Germinal center (tissue), 1 donor: ENCODE results near the gene CYP20A1.
"Not testable (repeated sequence)": the region's sequence is repeated elsewhere in the genome, so short reads cannot be mapped to it uniquely, and the experiment has no call there.

Experiments
- DNase-seq: peaks from one replicate; pipeline ENCODE4 v3.0.0; 2012; ENCODE audit warnings: mixed read lengths, low spot score

CYP20A1 gene

DNA sequence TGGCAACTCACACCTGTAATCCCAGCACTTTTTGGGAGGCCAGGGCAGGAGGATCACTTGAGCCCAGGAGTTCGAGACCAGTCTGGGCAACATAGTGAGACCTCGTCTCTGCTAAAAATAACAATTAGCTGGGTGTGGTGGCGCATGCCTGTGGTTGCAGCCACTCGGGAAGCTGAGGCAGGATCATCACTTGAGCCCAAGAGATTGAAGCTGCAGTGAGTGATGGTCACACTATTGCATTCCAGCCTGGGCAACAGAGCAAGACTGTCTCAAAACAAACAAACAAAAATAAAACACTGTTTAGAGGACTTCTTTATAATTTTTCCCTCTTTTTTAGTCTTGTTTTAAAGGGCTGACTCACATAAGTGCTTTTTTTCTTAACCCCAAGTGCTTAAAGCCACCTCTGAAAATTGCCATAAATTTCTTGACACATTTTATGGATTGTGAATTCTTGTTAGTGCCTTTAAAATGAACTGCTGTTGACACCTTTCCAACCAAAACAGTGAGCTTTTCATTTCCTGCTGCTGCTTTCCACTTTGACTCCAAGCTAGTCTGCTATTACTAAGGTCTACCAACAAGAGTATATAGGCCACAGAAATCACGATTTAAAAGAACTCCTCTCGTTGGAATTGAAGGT, 41.7 kb downstream of the CYP20A1 start:
- no peak for DNase-seq

DNA sequence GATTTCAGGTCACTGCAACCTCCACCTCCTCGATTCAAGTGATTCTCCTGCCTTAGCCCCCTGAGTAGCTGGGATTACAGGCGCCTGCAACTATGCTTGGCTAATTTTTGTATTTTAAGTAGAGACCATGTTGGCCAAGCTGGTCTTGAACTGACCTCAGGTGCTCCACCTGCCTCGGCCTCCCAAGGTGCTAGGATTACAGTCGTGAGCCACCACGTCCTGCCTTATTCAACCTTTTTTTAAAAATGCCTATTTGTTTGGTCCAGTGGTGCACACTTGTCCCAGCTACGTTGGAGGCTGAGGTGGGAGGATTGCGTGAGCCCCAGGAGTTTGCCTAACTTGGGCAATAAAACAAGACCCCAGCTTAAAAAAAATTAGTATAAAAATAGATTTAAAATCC, 43.3 kb downstream of the CYP20A1 start:
- no peak for DNase-seq

DNA sequence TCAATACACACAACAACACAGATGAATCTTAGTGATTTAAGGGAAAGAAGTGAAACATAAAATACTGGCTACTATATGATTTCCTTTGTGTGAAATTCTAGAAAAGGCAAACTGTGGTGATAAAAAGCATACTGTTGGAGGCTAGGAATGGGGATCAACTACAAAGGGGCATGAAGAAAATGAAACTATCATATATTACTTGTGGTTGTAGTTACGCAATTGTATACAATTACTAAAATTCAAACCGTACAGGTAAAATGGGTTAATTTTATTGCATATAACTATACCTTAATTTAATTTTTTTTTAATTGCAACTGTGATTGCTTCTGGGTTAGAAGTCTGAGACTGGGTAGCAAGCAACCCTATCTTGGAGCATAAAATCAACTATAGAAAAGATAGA, 47.7 kb downstream of the CYP20A1 start:
- DNase-seq: no peak

DNA sequence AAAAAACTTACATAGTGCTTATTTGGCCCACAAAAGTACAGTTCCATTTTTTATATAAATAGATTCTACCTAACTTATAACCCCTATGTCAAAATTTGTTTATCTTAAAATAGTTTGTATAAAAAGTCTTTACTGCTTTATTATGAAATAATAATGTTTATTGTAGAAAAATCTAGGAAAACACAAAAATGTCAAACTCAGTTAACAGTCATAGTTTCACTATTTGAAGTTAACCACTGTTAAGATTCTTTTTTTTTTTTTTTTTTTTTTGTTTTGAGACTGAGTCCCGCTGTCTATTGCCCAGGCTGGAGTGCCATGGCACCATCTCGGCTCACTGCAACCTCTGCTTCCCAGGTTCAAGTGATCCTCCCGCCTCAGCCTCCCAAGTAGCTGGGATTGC, 62.8 kb downstream of the CYP20A1 start:
- no peak for DNase-seq

DNA sequence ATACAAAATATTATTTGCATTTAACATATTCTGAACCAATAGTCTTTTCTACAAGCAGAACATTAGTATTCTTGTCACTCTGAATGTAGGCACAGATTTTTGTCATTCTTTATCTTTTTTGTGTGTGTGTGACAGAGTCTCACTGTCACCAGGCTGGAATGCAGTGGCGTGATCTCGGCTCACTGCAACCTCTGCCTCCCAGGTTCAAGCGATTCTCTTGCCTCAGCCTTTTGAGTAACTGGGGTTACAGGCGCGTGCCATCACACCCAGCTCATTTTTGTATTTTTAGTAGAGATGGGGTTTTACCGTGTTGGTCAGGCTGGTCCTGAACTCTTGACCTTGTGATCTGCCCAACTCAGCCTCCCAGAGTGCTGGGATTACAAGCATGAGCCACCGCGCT, 63.8 kb downstream of the CYP20A1 start:
- not testable (repeated sequence) for DNase-seq

DNA sequence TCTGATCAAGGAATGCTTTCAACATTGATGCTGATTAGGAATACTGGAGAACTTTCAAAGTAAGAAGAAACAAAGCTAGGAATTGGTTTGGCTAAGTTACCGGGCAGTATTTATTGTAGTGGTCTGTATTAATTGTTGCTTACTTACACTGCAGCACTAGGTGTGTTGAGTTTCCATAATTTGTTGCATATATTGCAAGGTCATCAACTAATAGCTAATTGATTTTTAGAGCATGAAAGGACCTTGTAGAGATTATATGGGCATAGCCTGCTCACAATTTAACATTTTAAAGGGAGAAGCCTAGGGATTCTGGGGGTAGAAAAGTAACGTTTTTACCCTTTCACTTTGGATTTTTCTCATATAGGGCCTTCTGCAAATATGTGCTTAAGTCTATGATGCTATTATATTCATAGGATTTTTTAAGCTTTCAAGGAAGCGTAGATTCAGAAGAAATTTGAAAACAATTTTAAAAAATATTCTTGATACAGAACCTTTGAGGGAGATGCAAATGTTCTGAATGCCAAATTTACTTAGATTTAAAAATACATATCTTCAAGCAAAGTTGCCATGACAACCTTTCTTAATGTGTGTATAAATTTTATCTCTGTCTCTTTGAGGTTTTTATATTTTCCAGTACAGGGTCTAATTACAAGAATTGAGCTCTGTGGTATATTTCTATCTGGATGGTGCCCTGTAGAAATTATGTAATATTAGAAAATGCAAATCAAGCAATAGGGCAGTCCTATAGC, 72.0 kb downstream of the CYP20A1 start:
- DNase-seq: no peak

DNA sequence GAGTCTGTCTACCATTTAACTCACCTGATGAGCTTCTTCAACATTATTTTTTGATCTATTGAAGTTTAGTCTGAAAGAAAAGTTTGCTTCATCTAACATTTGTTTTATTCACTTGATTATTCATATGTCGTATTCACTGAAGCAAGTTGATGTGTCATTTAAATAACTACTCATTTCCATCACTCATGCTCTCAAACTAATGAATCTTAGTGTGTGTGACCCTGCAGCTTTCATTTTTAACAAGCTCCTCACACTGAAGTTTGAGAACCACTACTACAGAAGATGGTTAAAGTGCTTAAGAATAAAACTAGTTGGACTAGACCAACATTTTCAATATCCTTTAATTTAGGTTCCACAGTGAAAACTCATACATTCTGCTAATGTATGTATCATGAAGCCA, 87.5 kb downstream of the CYP20A1 start:
- no peak for DNase-seq

DNA sequence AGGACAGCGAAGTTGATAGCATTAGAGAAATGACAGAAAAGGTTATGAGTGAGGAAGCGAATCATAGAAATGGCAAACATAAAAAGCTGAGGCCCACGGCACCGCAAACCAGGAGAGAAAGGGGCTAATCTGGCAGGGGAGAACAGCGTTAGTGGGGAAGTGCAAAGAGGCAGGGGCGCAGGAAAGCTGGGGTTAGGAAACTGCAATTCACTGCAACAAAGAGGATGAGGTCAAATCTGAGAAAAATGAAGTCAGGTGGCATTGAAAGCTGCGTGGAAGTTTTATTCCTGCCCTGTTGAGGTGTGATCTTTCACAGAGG, 88.7 kb downstream of the CYP20A1 start:
- DNase-seq: no peak

DNA sequence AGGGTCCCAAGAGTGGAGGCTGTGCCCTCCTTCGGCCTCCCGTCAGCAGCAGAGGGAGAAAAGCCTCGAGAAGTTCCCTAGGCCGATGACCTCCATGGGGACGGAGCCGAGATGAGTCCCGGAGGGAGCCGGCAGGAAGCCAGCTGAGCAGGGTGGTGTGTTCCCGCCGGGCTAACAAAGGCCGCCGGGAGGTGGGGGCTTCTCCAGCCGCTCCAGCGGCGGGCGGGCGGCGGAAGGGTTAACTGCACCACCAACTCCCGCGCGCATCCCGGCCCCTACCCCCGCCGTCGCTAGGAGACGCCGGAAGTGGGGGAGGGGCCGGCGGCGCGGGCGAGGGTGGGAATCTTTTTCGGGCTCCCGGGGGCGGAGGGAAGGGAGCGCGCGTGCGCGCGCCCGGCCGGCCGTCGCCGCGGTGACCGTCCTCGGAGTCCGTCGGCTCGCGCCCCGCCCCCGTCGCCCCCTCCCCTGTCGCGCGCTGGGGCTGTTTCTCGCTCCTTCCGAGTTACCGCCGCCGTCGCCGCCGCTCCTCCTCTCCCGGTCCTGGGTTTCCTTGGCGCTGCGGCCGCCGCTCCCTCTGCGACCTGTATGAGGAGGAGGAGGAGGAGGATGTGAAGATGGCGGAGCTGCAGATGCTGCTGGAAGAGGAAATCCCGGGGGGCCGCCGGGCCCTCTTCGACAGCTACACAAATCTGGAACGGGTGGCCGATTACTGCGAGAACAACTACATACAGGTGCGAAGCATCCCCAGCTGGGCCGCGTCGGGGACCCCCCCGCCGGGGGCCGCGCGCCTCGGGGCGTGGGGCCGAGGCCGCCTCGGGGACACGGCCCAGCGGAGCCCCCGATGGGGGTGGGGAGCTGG, 89.3 kb downstream of the CYP20A1 start, which contains the start of gene ABI2:
ABI2 (plus strand) TSS at position 494 of the 859 bp plus-strand sequence; CDS start at position 615, 121 bp downstream.
- DNase-seq: peak; percentile 76

DNA sequence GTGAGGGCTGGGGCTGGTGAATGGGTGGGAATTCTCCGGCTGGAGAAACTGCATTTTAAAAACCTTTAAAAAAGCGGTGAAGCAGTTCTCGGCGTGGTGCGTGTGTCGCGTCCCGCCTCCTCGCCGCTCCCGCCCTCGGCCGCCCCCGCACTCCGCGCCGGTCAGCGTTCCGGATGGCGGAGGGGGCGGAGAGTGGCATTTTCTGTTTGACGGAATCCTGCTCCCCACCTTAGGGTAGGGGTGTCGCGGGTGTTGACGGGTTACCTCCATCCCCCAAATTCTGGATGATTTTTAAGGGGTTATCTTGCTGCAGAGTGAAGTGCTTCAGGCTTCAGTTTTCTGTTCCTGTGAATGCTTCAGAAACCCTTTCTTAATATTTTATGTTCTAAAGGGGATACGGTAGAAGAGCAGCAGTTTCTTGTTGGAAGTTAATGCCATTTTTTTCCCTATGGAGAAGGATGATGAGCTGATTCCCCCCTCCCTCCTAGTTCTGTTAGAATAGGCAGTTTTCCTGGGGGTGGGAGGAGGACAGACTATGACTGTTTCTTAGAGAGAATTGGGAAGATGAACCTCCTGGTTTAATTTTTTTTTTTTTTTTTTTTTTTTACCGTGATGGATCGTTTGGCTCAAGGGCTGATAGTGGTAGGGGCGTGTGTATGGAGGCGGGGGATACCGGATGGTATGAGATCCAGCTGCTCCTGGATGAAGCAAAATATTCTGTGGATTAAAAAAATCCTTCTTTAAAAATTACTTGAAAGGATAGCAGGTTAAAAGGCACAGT, 90.1 kb downstream of the CYP20A1 start:
- DNase-seq: peak; percentile 41

DNA sequence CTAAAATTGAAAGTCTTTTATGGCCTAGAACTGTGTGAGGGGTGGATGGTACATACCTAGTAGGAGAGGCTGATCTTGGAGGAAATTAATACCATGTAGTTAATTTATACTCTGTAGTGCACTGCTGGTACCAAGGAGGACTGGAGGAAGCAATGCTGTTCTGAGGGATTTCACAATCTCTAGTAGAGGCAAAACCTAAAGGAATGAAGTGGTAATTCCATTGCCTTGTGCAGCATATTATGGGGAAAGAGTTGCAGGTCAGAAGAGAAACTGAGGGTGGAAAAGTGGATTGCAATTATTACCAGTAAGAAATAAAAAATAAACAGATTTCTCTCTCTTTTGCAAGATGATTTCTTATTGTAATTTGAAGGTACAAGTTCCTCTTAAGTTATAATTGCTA, 91.6 kb downstream of the CYP20A1 start:
- DNase-seq: no peak

DNA sequence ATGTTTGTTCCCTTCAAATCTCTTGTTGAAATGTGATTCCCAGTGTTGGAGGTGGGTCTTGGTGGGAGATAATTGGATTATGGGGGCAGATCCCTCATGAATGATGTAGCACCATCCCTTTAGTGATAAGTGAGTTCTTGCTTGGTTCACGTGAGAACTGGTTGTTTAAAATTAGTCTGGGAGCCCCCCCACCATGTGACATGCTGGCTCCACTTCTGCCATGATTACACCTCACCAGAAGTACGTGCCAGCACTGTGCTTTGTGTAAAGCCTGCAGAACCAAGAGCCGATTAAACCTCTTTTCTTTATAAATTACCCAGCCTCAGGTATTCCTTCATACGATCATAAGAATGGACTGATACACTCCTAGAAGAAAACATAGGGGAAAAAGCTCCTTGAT, 99.5 kb downstream of the CYP20A1 start:
- DNase-seq: no peak

DNA sequence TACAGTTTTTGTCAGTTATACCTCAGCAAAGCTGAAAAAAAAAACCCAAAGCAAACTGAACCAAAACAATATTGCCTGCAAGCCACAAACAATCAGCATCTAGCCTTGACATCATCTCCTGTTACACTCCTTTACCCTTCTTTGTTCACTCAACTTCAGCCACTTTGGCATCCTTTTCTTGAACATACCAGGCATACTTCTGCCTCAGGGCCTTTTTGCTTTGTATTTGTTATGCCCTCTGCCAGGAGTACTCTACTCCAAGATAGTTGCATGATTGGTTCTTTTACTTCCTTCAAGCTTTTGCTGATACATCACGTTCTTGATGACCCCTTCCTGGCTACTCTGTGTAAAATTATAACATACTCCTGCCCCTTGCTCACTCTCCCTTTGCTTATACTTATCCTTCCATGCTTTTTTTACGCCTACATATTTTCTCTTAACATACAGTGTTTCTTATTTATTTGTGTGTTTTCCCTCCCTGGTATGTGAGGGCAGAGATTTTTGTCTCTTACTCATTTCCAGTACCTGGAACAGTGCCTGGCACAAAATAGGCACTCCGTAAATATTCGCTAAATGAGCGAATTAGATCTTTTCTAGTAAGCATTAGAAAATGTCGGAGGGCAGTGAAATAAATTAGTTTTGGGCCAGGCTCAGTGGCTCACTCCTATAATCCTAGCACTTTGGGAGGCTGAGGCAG, 102.1 kb downstream of the CYP20A1 start:
- no peak for DNase-seq

DNA sequence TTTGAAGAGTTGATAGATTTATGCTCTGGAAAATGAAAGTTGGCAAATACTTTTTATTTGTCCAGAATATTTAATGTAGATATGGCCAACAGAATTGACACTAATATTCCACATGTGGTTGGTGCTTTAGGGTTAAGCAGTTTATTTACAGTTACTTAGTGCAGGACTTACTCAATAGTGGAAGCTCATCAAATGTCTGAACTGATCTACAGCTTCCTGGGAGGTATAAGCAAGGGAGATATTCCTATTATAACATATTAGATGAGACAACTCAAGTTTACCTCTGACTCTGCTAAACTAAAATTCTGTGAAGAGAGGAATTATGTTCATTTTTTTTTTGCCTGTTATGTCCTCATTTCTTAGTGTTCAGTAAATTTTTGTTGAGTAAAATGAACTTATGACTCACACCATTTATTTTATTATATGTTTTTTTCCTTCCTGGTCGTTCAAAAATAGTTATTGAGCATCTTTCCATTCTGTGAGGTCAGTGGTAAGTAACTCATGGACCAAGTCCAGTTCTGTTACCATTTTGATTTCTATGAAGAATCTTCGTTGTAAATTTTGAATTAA, 103.0 kb downstream of the CYP20A1 start:
- DNase-seq: no peak

DNA sequence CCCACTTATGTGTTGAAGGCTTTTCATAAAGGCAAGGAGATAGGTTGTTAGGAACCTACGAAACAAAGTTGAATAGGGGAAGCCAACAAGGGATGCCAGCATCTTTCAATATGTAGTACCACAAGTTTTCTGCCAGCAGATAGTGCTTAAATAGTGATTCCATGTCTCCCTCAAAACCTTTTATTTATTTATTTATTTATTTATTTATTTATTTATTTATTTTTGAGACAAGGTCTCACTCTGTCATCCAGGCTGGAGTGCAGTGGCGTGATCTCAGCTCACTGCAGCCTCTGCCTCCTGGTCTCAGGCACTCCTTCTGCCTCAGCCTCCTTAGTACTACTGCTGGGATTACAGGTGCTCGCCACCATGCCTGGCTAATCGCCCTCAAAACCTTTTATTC, 103.6 kb downstream of the CYP20A1 start:
- DNase-seq: not testable (repeated sequence)

DNA sequence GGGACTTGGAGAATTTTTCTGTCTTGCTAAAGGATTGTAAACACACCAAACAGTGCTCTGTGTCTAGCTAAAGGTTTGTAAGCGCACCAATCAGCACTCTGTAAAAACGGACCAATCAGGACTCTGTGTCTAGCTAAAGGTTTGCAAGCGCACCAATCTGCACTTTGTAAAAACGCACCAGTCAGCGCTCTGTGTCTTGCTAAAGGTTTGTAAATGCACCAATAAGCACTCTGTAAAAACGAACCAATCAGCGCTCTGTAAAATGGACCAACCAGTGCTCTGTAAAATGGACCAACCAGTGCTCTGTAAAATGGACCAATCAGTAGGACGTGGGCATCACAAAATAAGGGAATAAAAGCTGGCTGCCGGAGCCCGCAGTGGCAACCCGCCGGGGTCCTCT, 105.8 kb downstream of the CYP20A1 start:
- no peak for DNase-seq

DNA sequence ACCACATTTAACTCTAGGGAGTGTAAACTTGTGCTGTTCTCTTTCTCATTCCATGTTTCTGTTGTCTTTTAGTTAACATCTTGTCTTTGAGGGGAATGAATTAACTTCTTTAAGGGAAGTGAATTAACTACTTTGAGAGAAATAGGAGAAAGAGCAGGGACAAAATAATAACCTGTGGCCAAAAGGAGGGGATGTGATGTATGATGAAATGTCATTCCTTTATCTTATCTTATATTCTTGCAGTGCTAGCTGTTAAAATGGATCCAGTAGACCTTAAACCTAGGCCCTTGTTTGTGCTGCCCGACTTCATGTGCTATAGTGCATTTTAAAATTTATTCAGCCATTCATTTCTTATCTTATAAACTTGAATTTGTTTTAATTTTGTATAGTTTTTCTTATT, 107.8 kb downstream of the CYP20A1 start:
- no peak for DNase-seq

DNA sequence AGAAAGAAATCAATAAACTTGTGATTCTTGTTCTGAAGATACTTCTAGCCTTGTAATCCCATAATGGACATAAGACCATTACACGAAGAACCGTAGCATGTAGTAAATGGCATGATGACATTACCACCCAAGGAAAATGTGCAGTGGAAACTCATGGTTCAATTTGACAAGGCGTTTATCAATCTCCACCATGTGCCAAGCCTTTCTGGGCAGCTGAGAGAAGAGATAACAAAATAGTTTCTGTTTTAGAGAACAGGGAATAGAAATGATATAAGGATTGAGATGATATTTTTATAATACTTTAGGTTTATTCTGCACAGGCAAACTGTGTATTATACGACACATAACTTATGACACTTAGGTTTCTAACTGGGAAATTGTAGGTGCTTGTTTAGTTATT, 108.6 kb downstream of the CYP20A1 start:
- no peak for DNase-seq

DNA sequence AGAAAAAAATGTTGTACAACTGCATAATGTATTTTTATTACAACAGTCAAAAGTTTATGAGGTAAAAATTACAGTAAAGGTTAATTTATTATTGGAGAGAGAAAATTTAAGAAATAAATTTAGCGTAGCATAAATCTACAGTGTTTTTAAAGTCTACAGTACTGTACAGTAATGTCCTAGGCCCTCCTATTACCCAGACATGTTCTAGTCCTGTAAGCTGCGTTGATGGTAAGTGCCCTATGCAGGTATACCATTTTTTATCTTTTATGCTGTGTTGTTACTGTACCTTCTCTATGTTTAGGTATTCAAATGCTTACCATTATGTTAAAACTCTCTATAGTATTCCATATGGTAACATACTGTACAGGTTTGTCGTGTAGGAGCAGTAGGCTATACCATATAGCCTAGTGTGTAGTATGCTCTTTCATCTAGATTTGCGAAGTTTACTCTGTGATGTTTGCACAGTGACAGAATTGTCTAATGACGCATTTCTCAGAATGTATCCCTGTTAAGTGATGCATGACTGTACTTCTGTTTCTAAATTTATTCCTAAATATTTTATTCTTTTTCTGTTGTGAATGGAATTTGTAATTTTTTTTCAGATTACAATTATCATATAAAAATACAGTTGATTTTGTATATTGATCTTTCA, 113.9 kb downstream of the CYP20A1 start:
- DNase-seq: no peak

DNA sequence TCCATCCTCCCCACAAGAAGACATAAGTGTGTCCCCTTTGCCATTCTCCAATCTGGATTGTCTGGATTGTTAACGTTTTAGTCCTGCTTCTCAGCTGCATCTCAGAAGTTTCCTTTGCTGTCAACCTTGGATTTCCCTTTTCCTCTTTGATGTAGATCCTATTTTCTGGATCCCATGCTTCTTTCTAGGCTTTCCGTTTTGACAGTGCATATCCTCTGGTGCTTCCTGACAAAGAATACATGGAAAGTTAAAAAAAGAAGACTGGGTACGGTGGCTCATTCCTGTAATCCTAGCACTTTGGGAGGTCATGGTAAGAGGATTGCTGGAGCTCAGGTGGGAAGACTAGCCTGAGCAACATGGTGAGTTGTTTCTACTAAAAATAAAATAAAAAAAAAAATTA, 116.1 kb downstream of the CYP20A1 start:
- no peak for DNase-seq
